Osteocyte (in vitro differentiated cells): Measurements from ENCODE around the gene TNFRSF1A. TPM values are rescaled to one million over a fixed set of nuclear protein-coding genes. Genes with fewer than 3 reads are reported as not detected.

Experiments
- DNase-seq: peaks from one replicate; pipeline ENCODE4 v3.0.0; 2021; ENCODE audit warnings: mixed read lengths; ENCODE audit not compliant: unreplicated experiment; ENCODE audit errors: extremely low spot score
- H3K27ac Mint-ChIP-seq: one replicate; pipeline ENCODE4 v1.8.0; 2021; ENCODE audit warnings: mild to moderate bottlenecking, mixed read lengths; ENCODE audit not compliant: unreplicated experiment
- H3K27me3 Mint-ChIP-seq: one replicate; pipeline ENCODE4 v1.8.0; 2021; ENCODE audit warnings: mixed read lengths; ENCODE audit not compliant: unreplicated experiment
- H3K36me3 Mint-ChIP-seq: one replicate; pipeline ENCODE4 v1.8.0; 2021; ENCODE audit warnings: mixed read lengths; ENCODE audit not compliant: unreplicated experiment
- H3K4me1 Mint-ChIP-seq: one replicate; pipeline ENCODE4 v1.8.0; 2021; ENCODE audit warnings: mixed read lengths; ENCODE audit not compliant: unreplicated experiment
- H3K4me3 Mint-ChIP-seq: one replicate; pipeline ENCODE4 v1.8.0; 2021; ENCODE audit warnings: mild to moderate bottlenecking, moderate library complexity, mixed read lengths; ENCODE audit not compliant: unreplicated experiment
- H3K9me3 Mint-ChIP-seq: one replicate; pipeline ENCODE4 v1.8.0; 2021; ENCODE audit warnings: mixed read lengths; ENCODE audit not compliant: unreplicated experiment
- total RNA-seq: library from RNA; stranded (reverse); gene quantifications from 2 replicates; pipeline ENCODE4 v1.2.1, GENCODE V29; 2021
- TF ChIP-seq, protein P1 (sequence below): fragments of 200-600 bp; sonication (generic); IDR thresholded peaks from 2 replicates; pipeline ENCODE4 v1.5.0; 2021; ENCODE audit warnings: antibody characterized with exemption, mild to moderate bottlenecking, moderate library complexity

Gene TNFRSF1A
- total RNA-seq, 1 donor from 2014 or later, result 170 TPM

DNA sequence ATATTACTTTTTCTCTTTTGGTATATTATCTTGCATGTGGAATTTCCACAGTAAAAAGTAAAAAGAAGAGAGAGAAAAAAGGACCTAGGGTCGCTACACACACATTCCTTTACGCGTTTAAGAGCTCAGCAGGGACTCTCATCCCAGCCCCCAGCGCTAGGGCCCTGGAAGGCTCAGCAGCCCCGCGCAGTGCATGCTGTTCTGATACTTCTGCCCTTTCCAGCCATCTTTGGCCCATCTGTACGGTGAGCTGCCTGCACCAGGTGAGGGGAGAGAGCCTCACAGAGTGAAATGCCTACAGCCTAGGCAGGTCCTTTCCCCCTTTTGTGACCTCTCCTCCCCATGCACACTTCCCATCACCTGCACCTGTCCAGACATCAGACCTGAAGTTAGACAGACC is 40.5 kb upstream of the TNFRSF1A start:
- TF ChIP-seq, protein P1, sequence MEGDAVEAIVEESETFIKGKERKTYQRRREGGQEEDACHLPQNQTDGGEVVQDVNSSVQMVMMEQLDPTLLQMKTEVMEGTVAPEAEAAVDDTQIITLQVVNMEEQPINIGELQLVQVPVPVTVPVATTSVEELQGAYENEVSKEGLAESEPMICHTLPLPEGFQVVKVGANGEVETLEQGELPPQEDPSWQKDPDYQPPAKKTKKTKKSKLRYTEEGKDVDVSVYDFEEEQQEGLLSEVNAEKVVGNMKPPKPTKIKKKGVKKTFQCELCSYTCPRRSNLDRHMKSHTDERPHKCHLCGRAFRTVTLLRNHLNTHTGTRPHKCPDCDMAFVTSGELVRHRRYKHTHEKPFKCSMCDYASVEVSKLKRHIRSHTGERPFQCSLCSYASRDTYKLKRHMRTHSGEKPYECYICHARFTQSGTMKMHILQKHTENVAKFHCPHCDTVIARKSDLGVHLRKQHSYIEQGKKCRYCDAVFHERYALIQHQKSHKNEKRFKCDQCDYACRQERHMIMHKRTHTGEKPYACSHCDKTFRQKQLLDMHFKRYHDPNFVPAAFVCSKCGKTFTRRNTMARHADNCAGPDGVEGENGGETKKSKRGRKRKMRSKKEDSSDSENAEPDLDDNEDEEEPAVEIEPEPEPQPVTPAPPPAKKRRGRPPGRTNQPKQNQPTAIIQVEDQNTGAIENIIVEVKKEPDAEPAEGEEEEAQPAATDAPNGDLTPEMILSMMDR, result no peak
- Mint-ChIP-seq H3K9me3 (no peaks in the 10 kb centered on the region), H3K36me3 (no peaks in the 10 kb centered on the region), H3K4me1 (peaks cover 25% of the 10 kb centered on the region), H3K27me3 (no peaks in the 10 kb centered on the region), H3K4me3 (no peak overlapping the region), H3K27ac (peak overlapping the region; percentile 7)
- DNase-seq, result no peak

DNA sequence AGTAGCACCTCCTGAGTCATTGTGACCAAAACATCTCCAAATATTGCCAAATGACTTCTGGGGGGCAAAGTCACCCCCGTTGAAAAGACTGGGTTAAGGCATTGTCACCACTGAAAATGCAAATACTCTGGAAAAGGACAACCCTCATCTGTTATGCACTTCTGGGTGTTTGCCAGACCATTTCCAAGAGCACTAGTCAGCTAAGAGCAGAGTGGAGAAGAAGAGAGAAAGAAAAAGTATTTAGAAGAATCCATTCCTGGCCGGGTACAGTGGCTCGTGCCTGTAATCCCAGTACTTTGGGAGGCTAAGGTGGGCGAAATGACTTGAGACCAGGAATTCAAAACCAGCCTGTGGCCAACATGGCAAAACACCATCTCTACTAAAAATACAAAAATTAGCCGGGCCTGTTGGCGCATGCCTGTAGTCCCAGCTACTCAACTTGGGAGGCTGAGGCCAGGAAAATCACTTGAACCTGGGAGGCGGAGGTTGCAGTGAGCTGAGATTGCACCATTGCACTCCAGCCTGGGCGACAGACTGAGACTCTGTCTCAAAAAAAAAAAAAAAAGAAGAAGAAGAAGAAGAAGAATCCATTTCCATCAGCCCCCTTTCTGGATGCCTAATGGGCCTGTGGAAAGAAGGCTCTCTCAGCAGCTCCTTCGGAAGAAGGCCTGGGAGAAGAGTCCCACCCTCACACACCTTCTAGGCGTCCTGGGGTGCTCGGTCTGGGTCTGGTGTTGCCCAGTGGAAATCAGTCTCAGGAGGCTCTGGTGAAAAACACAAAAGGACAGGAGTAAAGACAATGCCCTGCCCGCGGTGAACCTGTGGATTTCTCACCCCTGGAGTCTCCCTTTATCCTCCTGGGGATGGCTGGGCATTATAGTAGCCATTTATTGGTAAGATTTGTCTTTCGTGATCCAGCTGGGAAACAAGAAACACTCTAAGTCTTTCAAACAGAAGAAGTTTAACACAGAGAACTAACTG is 38.6 kb upstream of the TNFRSF1A start:
- Mint-ChIP-seq H3K4me1 (peaks cover 43% of the 10 kb centered on the region), H3K27ac (no peak overlapping the region), H3K9me3 (no peaks in the 10 kb centered on the region), H3K36me3 (no peaks in the 10 kb centered on the region), H3K27me3 (no peaks in the 10 kb centered on the region), H3K4me3 (no peak overlapping the region)
- DNase-seq, result no peak
- TF ChIP-seq, protein P1, result no peak

DNA sequence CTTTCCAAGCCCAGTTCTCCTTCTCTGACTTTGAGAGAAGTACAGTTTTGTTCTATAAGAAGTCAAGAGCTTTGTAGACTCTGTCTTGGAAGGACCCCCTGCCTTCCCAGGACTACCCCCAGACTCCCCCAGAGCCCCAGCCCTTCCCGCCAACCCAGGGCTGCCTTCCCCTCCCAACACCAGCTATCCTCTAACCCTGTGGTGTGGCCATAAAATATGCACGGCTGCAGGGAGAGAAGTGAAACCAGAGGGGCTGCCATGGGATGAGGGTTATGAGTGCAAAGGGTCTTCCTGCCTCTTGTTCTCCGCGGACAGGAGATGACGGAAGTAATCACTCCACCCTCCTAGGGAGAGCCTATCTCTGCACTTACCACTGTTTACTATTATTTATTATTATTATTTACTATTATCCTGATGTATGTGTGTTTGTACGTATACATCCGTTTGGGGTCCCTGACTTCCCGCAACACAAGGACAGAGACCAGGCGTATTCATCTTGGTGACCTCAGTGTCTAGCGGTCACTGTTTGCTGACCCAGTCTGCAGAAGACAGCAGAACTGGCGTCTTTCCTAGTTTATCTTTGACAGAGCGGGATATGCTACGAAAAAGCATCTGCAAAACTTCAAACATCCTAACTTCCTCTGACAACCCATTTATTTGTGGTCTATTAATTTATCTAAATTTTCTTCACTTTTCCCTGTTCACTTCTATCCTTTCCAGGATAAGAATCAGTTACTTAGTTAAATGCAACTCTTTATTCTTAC is 37.0 kb upstream of the TNFRSF1A start:
- H3K27me3 Mint-ChIP-seq, result no peaks in the 10 kb centered on the region
- H3K36me3 Mint-ChIP-seq, result no peaks in the 10 kb centered on the region
- no peak for DNase-seq
- TF ChIP-seq, protein P1, result no peak
- H3K4me1 Mint-ChIP-seq, result peaks cover 48% of the 10 kb centered on the region
- H3K4me3 Mint-ChIP-seq, result no peak overlapping the region
- H3K9me3 Mint-ChIP-seq, result no peaks in the 10 kb centered on the region
- H3K27ac Mint-ChIP-seq, result no peak overlapping the region

DNA sequence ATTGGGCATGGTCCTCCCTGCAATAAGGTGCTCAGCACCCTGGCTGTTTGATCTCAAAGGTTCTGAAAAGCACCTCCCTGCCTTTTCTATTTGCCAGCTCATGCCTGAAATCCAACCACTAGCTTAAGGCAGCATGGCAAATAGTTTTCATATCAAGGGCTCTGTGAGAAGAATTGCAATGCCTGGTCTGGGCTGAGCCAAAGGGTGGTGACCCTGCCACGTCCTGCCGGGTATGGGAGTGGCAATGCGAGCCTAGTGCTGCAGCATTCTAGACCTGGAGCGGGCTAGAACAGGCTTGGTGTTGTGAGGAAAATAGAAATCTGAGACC is 35.8 kb upstream of the TNFRSF1A start:
- Mint-ChIP-seq H3K4me3 (no peak overlapping the region), H3K9me3 (no peaks in the 10 kb centered on the region), H3K27ac (peak overlapping the region; percentile 95), H3K36me3 (no peaks in the 10 kb centered on the region), H3K27me3 (no peaks in the 10 kb centered on the region), H3K4me1 (peaks cover 55% of the 10 kb centered on the region)
- DNase-seq, result no peak
- TF ChIP-seq, protein P1, result no peak
